Endothelial cell of umbilical vein (primary cell): ENCODE results near the gene CXXC4. TPM values are rescaled to one million over a fixed set of nuclear protein-coding genes. Genes with fewer than 3 reads are reported as not detected.

Experiments
- BruUV-seq: library from RNA; stranded (reverse); fragments of 400-500 nt; replicated peaks from 2 replicates; lab custom pipeline; 2021; lab: Mats Ljungman, UMichigan
- CTCF ChIA-PET: fragments of 300-600, 350-600 bp; sonication (Branson Sonifier 250); formaldehyde crosslinking; loops from one replicate; lab custom pipeline; 2021; ENCODE audit warnings: antibody characterized with exemption, inconsistent platforms; lab: Charles Lee
- POLR2A ChIA-PET: fragments of 300-600, 350-600 bp; sonication (Branson Sonifier 250); formaldehyde crosslinking; loops from one replicate; lab custom pipeline; 2021; ENCODE audit warnings: antibody characterized with exemption, inconsistent platforms; lab: Charles Lee
- DNase-seq: peaks from one replicate; pipeline ENCODE4 v3.0.0-alpha.2; 2011; ENCODE audit warnings: low read depth, low spot score
- FAIRE-seq: peaks from 2 replicates; lab custom pipeline; 2011; peaks lifted over from hg19 to GRCh38; lab: Jason Lieb, UNC
- H2AFZ ChIP-seq: 2 replicates; pipeline ENCODE4 v1.6.0; 2012; ENCODE audit warnings: low read depth, low read length, control low read depth, inconsistent platforms
- H3K27ac ChIP-seq: 2 replicates; pipeline ENCODE4 v1.5.1; 2011; ENCODE audit warnings: low read depth, mild to moderate bottlenecking, control low read depth, low read length, moderate library complexity; ENCODE audit not compliant: insufficient read depth
- H3K27me3 ChIP-seq, 2 experiments: 2 replicates each; pipeline versions ENCODE4 v1.6.0 to v1.6.1; 2011; ENCODE audit warnings: low read length in 2 of 2, mixed read lengths in 1 of 2; ENCODE audit not compliant: control insufficient read depth in 2 of 2, insufficient read depth in 2 of 2
- H3K36me3 ChIP-seq, 2 experiments: 2 replicates in 1 of 2; 3 replicates in 1 of 2; pipeline ENCODE4 v1.5.1; 2011; ENCODE audit warnings: low read length in 2 of 2, mild to moderate bottlenecking in 1 of 2, moderate library complexity in 1 of 2; ENCODE audit not compliant: control insufficient read depth in 2 of 2, insufficient read depth in 2 of 2; ENCODE audit errors: extremely low read depth in 1 of 2
- H3K4me1 ChIP-seq: 3 replicates; pipeline ENCODE4 v1.5.1; 2011; ENCODE audit warnings: mild to moderate bottlenecking, low read length; ENCODE audit not compliant: control insufficient read depth, insufficient read depth; ENCODE audit errors: extremely low read depth
- H3K4me2 ChIP-seq: 2 replicates; pipeline ENCODE4 v1.6.1; 2011; ENCODE audit warnings: low read length, control low read depth, mixed read lengths; ENCODE audit not compliant: insufficient read depth
- H3K4me3 ChIP-seq, 3 experiments: fragments of 200-600 bp in 1 of 3; sonication (generic), shearing (Covaris generic) in 1 of 3; replicated peaks in 1 of 3; 2 replicates each; pipeline ENCODE4 v1.5.1; 2011 to 2016; ENCODE audit warnings: control low read depth in 3 of 3, low read length in 3 of 3, mild to moderate bottlenecking in 2 of 3, inconsistent platforms in 1 of 3, low read depth in 1 of 3, moderate library complexity in 1 of 3; ENCODE audit not compliant: insufficient read depth in 1 of 3
- H3K79me2 ChIP-seq: 2 replicates; pipeline ENCODE4 v1.6.0; 2012; ENCODE audit warnings: low read length, inconsistent platforms; ENCODE audit not compliant: control insufficient read depth, insufficient read depth
- H3K9ac ChIP-seq: replicated peaks from 2 replicates; pipeline ENCODE3; 2011; ENCODE audit warnings: low read length, control low read depth; ENCODE audit not compliant: insufficient read depth; ENCODE audit errors: extremely low read depth
- H3K9me1 ChIP-seq: replicated peaks from 3 replicates; pipeline ENCODE4 v1.6.0; 2011; ENCODE audit warnings: mild to moderate bottlenecking, low read length; ENCODE audit not compliant: control insufficient read depth, insufficient read depth; ENCODE audit errors: extremely low read depth
- H3K9me3 ChIP-seq: replicated peaks from 2 replicates; pipeline ENCODE4 v1.5.1; 2012; ENCODE audit warnings: low read length, inconsistent platforms; ENCODE audit not compliant: control insufficient read depth, insufficient read depth
- H4K20me1 ChIP-seq: replicated peaks from 2 replicates; pipeline ENCODE3; 2011; ENCODE audit warnings: mild to moderate bottlenecking, low read length; ENCODE audit not compliant: control insufficient read depth, insufficient read depth; ENCODE audit errors: extremely low read depth
- CTCF ChIP-seq, 2 donors: IDR thresholded peaks; 1 replicate in 1 of 2; 2 replicates in 1 of 2; pipeline ENCODE4 v1.5.1; 2011; ENCODE audit warnings: low read length in 2 of 2, mild to moderate bottlenecking in 2 of 2, moderate library complexity in 2 of 2, control low read depth in 1 of 2, inconsistent platforms in 1 of 2, low read depth in 1 of 2; ENCODE audit not compliant: insufficient read depth in 1 of 2; ENCODE audit errors: extremely low read depth in 1 of 2
- EZH2 ChIP-seq: IDR thresholded peaks from 2 replicates; pipeline ENCODE4 v1.6.1; 2012; ENCODE audit warnings: borderline replicate concordance, low read depth, mild to moderate bottlenecking, moderate library complexity, low read length, inconsistent platforms; ENCODE audit not compliant: severe bottlenecking
- FOS ChIP-seq: IDR thresholded peaks from 2 replicates; pipeline ENCODE4 v1.6.1; 2011; ENCODE audit warnings: mild to moderate bottlenecking, low read length, moderate library complexity, borderline replicate concordance; ENCODE audit not compliant: insufficient read depth
- GATA2 ChIP-seq: IDR thresholded peaks from 2 replicates; pipeline ENCODE4 v1.7.0; 2011; ENCODE audit warnings: low read depth, mild to moderate bottlenecking, moderate library complexity, mixed read lengths, low read length; ENCODE audit not compliant: insufficient read length, insufficient read depth
- JUN ChIP-seq: IDR thresholded peaks from 2 replicates; pipeline ENCODE4 v1.6.1; 2011; ENCODE audit warnings: borderline replicate concordance, low read depth; ENCODE audit not compliant: insufficient read length, insufficient read depth
- MYC ChIP-seq: IDR thresholded peaks from one replicate; pipeline ENCODE4 v1.6.1; 2011; ENCODE audit warnings: mild to moderate bottlenecking, low read depth, low read length
- POLR2A ChIP-seq: IDR thresholded peaks from 2 replicates; pipeline ENCODE4 v1.6.1; 2012; ENCODE audit warnings: low read depth, mild to moderate bottlenecking, control low read depth, low read length
- POLR2AphosphoS5 ChIP-seq: IDR thresholded peaks from 2 replicates; pipeline ENCODE4 v1.6.1; 2012; ENCODE audit warnings: low read depth, mild to moderate bottlenecking, control low read depth, low read length, moderate library complexity; ENCODE audit not compliant: insufficient read depth
- dilution Hi-C: fragments of 300-500 bp; cut with MboI; formaldehyde crosslinking; loops from one replicate; pipeline ENCODE4 v1.15.0; 2019; ENCODE audit warnings: low sequenced_read_pairs; ENCODE audit not compliant: extremely low pct_ligation_motif_present
- intact Hi-C: fragments of 100-400 bp; cut with micrococcal nuclease; formaldehyde crosslinking; loops from one replicate; pipeline ENCODE4 v1.10.0; 2022
- polyA plus RNA-seq, 4 experiments: library from polyadenylated mRNA; depleted of rRNA in 3 of 4; stranded (reverse) in 3 of 4; unstranded in 1 of 4; fragments of >200 nt; gene quantifications; 2 replicates each; pipeline versions ENCODE4 v1.2.1 to v1.2.3, GENCODE V29; 2011 to 2012; ENCODE audit warnings: missing spikeins in 1 of 4
- total RNA-seq: library from RNA; stranded (reverse); gene quantifications from 2 replicates; pipeline ENCODE4 v1.2.3, GENCODE V29; 2021
- TF ChIP-seq, protein P1 (sequence below): IDR thresholded peaks from 2 replicates; pipeline ENCODE4 v1.6.1; 2011; ENCODE audit not compliant: insufficient read depth, insufficient read length

Gene CXXC4
- total and polyA plus RNA-seq, 2 donors (not counting 3 experiments of a cell fraction or from before 2014, with no cell fraction given), result not detected

GRCh38 chr4:104446431-104447278 lies 48.0 kb downstream of the CXXC4 start:
- FAIRE-seq (no peak), DNase-seq (no peak)
- dilution Hi-C loops, result no loop called here
- TF ChIP-seq, protein P1, sequence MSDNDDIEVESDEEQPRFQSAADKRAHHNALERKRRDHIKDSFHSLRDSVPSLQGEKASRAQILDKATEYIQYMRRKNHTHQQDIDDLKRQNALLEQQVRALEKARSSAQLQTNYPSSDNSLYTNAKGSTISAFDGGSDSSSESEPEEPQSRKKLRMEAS, result no peak
- no peak for TF ChIP-seq FOS
- no peak for TF ChIP-seq CTCF (IDR thresholded peaks at IDR 0.05; ENCODE audit: extremely low read depth in 1 of 2, insufficient read depth in 1 of 2, low read depth in 1 of 2, low read length in 2 of 2)
- no peak for TF ChIP-seq POLR2AphosphoS5
- no peak for TF ChIP-seq EZH2
- TF ChIP-seq POLR2A, result no peak
- no peak for TF ChIP-seq JUN
- no peak for TF ChIP-seq MYC
- no peak for TF ChIP-seq GATA2
- ChIA-PET CTCF (no interaction called here), POLR2A (no interaction called here)
- H3K36me3 ChIP-seq, result no peaks in the 10 kb centered on the region
- H3K9me1 ChIP-seq, result no peaks in the 10 kb centered on the region
- H2AFZ ChIP-seq, result no peak overlapping the region
- H3K79me2 ChIP-seq, result no peaks in the 10 kb centered on the region
- H4K20me1 ChIP-seq, result no peaks in the 10 kb centered on the region
- no peaks in the 10 kb centered on the region for H3K27me3 ChIP-seq
- no TSS peak for BruUV-seq
- H3K4me3 ChIP-seq, result no peak overlapping the region
- no peak overlapping the region for H3K9ac ChIP-seq
- no peak overlapping the region for H3K27ac ChIP-seq
- H3K4me1 ChIP-seq, result no peaks in the 10 kb centered on the region
- H3K4me2 ChIP-seq, result no peak overlapping the region
- H3K9me3 ChIP-seq, result no peaks in the 10 kb centered on the region
- intact Hi-C loops, result no loop called here
